Middle frontal gyrus (tissue), 1 donor: Measurements from ENCODE around the gene RGS3.

Source experiments
- DNase-seq: peaks from one replicate; pipeline ENCODE4 v3.0.0-alpha.2; 2015; ENCODE audit warnings: low spot score; ENCODE audit errors: extremely low spot score

The RGS3 gene

GRCh38 chr9:113598451-113598850 is 134.9 kb downstream of the RGS3 start:
- no peak for DNase-seq

- DNase-seq, result no peak
Observed at GRCh38 chr9:113598883-113599282, 135.4 kb downstream of the RGS3 start.

- DNase-seq, result no peak
Observed at GRCh38 chr9:113599646-113600022, 136.1 kb downstream of the RGS3 start.

GRCh38 chr9:113600023-113600823 is 136.7 kb downstream of the RGS3 start:
- no peak for DNase-seq

- DNase-seq, result no peak
Observed at GRCh38 chr9:113600871-113601614, 137.5 kb downstream of the RGS3 start.

- DNase-seq, result no peak
Observed at GRCh38 chr9:113601656-113602055, 138.1 kb downstream of the RGS3 start.

- DNase-seq, result no peak
Observed at GRCh38 chr9:113602126-113603047, 138.9 kb downstream of the RGS3 start.

- DNase-seq, result no peak
Observed at GRCh38 chr9:113603048-113603375, 139.5 kb downstream of the RGS3 start.

- no peak for DNase-seq
Observed at GRCh38 chr9:113603773-113604172, 140.2 kb downstream of the RGS3 start.

GRCh38 chr9:113604393-113604792 is 140.9 kb downstream of the RGS3 start:
- no peak for DNase-seq

- no peak for DNase-seq
Observed at GRCh38 chr9:113606510-113606909, 143.0 kb downstream of the RGS3 start.

- no peak for DNase-seq
Observed at GRCh38 chr9:113608082-113608685, 144.7 kb downstream of the RGS3 start.

GRCh38 chr9:113609562-113610318 is 146.2 kb downstream of the RGS3 start:
- DNase-seq, result no peak

- no peak for DNase-seq
Observed at GRCh38 chr9:113611461-113612215, 148.1 kb downstream of the RGS3 start.

GRCh38 chr9:113612216-113612747 is 148.8 kb downstream of the RGS3 start:
- no peak for DNase-seq

- DNase-seq, result no peak
Observed at GRCh38 chr9:113612828-113613227, 149.3 kb downstream of the RGS3 start.

GRCh38 chr9:113613815-113614413 is 150.4 kb downstream of the RGS3 start:
- DNase-seq, result no peak

- DNase-seq, result peak; percentile 41
Observed at GRCh38 chr9:113614843-113615648, 151.5 kb downstream of the RGS3 start.
